ENCODE results near the gene LAMC1.

Gene LAMC1

GRCh38 chr1:183161391-183161790 lies 138.2 kb downstream of the LAMC1 start:
- Histone ChIP-seq H3K9ac (ENCODE audit: low read length) (no peak overlapping the region), H3K4me3 (ENCODE audit: low read length) (no peak overlapping the region), H3K36me3 (ENCODE audit: control insufficient read depth, insufficient read depth, low read length, severe bottlenecking) (no peaks in the 10 kb centered on the region), H3K4me1 (ENCODE audit: control insufficient read depth, insufficient read depth, low read length) (peaks cover 14% of the 10 kb centered on the region), H3K9me3 (ENCODE audit: control insufficient read depth, low read length) (no peaks in the 10 kb centered on the region), H3K27me3 (replicated peaks; ENCODE audit: control insufficient read depth, insufficient read depth, low read length) (no peaks in the 10 kb centered on the region)
- DNase-seq (ENCODE audit: low read depth): no peak

GRCh38 chr1:183163316-183163715 lies 140.1 kb downstream of the LAMC1 start:
- Histone ChIP-seq H3K9ac (ENCODE audit: low read length) (no peak overlapping the region), H3K4me3 (ENCODE audit: low read length) (no peak overlapping the region), H3K4me1 (ENCODE audit: control insufficient read depth, insufficient read depth, low read length) (peaks cover 14% of the 10 kb centered on the region), H3K36me3 (ENCODE audit: control insufficient read depth, insufficient read depth, low read length, severe bottlenecking) (no peaks in the 10 kb centered on the region), H3K27me3 (replicated peaks; ENCODE audit: control insufficient read depth, insufficient read depth, low read length) (no peaks in the 10 kb centered on the region), H3K9me3 (ENCODE audit: control insufficient read depth, low read length) (no peaks in the 10 kb centered on the region)
- peak; percentile 72 for DNase-seq (ENCODE audit: low read depth)

- peak; percentile 43 for DNase-seq (ENCODE audit: low read depth)
- H3K4me1 ChIP-seq (ENCODE audit: control insufficient read depth, insufficient read depth, low read length): peaks cover 14% of the 10 kb centered on the region
- H3K4me3 ChIP-seq (ENCODE audit: low read length): no peak overlapping the region
These were observed 141.1 kb downstream of the LAMC1 start for GRCh38 chr1:183164340-183164739.

GRCh38 chr1:183164963-183165362 lies 141.7 kb downstream of the LAMC1 start:
- H3K9me3 ChIP-seq (ENCODE audit: control insufficient read depth, low read length): no peaks in the 10 kb centered on the region
- H3K4me1 ChIP-seq (ENCODE audit: control insufficient read depth, insufficient read depth, low read length): peaks cover 14% of the 10 kb centered on the region
- H3K9ac ChIP-seq (ENCODE audit: low read length): no peak overlapping the region
- DNase-seq (ENCODE audit: low read depth): no peak
- no peaks in the 10 kb centered on the region for H3K36me3 ChIP-seq (ENCODE audit: control insufficient read depth, insufficient read depth, low read length, severe bottlenecking)
- H3K4me3 ChIP-seq (ENCODE audit: low read length): no peak overlapping the region
- no peaks in the 10 kb centered on the region for H3K27me3 ChIP-seq (replicated peaks; ENCODE audit: control insufficient read depth, insufficient read depth, low read length)

More at GRCh38 chr1:183164340-183164739, 141.1 kb downstream of the LAMC1 start:
- Histone ChIP-seq H3K36me3 (ENCODE audit: control insufficient read depth, insufficient read depth, low read length, severe bottlenecking) (no peaks in the 10 kb centered on the region), H3K9me3 (ENCODE audit: control insufficient read depth, low read length) (no peaks in the 10 kb centered on the region), H3K27me3 (replicated peaks; ENCODE audit: control insufficient read depth, insufficient read depth, low read length) (no peaks in the 10 kb centered on the region), H3K9ac (ENCODE audit: low read length) (no peak overlapping the region)

GRCh38 chr1:183165456-183165855 lies 142.2 kb downstream of the LAMC1 start:
- Histone ChIP-seq H3K9ac (ENCODE audit: low read length) (no peak overlapping the region), H3K4me3 (ENCODE audit: low read length) (no peak overlapping the region), H3K27me3 (replicated peaks; ENCODE audit: control insufficient read depth, insufficient read depth, low read length) (no peaks in the 10 kb centered on the region), H3K9me3 (ENCODE audit: control insufficient read depth, low read length) (no peaks in the 10 kb centered on the region), H3K4me1 (ENCODE audit: control insufficient read depth, insufficient read depth, low read length) (peaks cover 14% of the 10 kb centered on the region), H3K36me3 (ENCODE audit: control insufficient read depth, insufficient read depth, low read length, severe bottlenecking) (no peaks in the 10 kb centered on the region)
- no peak for DNase-seq (ENCODE audit: low read depth)

- no peak overlapping the region for H3K9ac ChIP-seq (ENCODE audit: low read length)
- no peaks in the 10 kb centered on the region for H3K36me3 ChIP-seq (ENCODE audit: control insufficient read depth, insufficient read depth, low read length, severe bottlenecking)
- H3K4me1 ChIP-seq (ENCODE audit: control insufficient read depth, insufficient read depth, low read length): peaks cover 14% of the 10 kb centered on the region
- H3K4me3 ChIP-seq (ENCODE audit: low read length): no peak overlapping the region
- H3K27me3 ChIP-seq (replicated peaks; ENCODE audit: control insufficient read depth, insufficient read depth, low read length): no peaks in the 10 kb centered on the region
- H3K9me3 ChIP-seq (ENCODE audit: control insufficient read depth, low read length): no peaks in the 10 kb centered on the region
- DNase-seq (ENCODE audit: low read depth): no peak
These were observed 143.2 kb downstream of the LAMC1 start for GRCh38 chr1:183166454-183166853.

- no peak overlapping the region for H3K9ac ChIP-seq (ENCODE audit: low read length)
- H3K36me3 ChIP-seq (ENCODE audit: control insufficient read depth, insufficient read depth, low read length, severe bottlenecking): no peaks in the 10 kb centered on the region
- no peaks in the 10 kb centered on the region for H3K27me3 ChIP-seq (replicated peaks; ENCODE audit: control insufficient read depth, insufficient read depth, low read length)
- H3K4me1 ChIP-seq (ENCODE audit: control insufficient read depth, insufficient read depth, low read length): peaks cover 14% of the 10 kb centered on the region
- H3K9me3 ChIP-seq (ENCODE audit: control insufficient read depth, low read length): no peaks in the 10 kb centered on the region
- H3K4me3 ChIP-seq (ENCODE audit: low read length): no peak overlapping the region
- no peak for DNase-seq (ENCODE audit: low read depth)
These were observed 144.5 kb downstream of the LAMC1 start for GRCh38 chr1:183167676-183168075.

GRCh38 chr1:183168308-183168707 lies 145.1 kb downstream of the LAMC1 start:
- peaks cover 8% of the 10 kb centered on the region for H3K4me1 ChIP-seq (ENCODE audit: control insufficient read depth, insufficient read depth, low read length)
- H3K9ac ChIP-seq (ENCODE audit: low read length): no peak overlapping the region
- H3K9me3 ChIP-seq (ENCODE audit: control insufficient read depth, low read length): no peaks in the 10 kb centered on the region
- no peaks in the 10 kb centered on the region for H3K36me3 ChIP-seq (ENCODE audit: control insufficient read depth, insufficient read depth, low read length, severe bottlenecking)
- H3K27me3 ChIP-seq (replicated peaks; ENCODE audit: control insufficient read depth, insufficient read depth, low read length): no peaks in the 10 kb centered on the region
- H3K4me3 ChIP-seq (ENCODE audit: low read length): no peak overlapping the region
- DNase-seq (ENCODE audit: low read depth): no peak

- DNase-seq (ENCODE audit: low read depth): no peak
- Histone ChIP-seq H3K4me1 (ENCODE audit: control insufficient read depth, insufficient read depth, low read length) (peaks cover 12% of the 10 kb centered on the region), H3K9ac (ENCODE audit: low read length) (no peak overlapping the region), H3K9me3 (ENCODE audit: control insufficient read depth, low read length) (no peaks in the 10 kb centered on the region), H3K36me3 (ENCODE audit: control insufficient read depth, insufficient read depth, low read length, severe bottlenecking) (no peaks in the 10 kb centered on the region), H3K4me3 (ENCODE audit: low read length) (no peak overlapping the region), H3K27me3 (replicated peaks; ENCODE audit: control insufficient read depth, insufficient read depth, low read length) (no peaks in the 10 kb centered on the region)
These were observed 150.6 kb downstream of the LAMC1 start for GRCh38 chr1:183173828-183174227.

- Histone ChIP-seq H3K9ac (ENCODE audit: low read length) (no peak overlapping the region), H3K36me3 (ENCODE audit: control insufficient read depth, insufficient read depth, low read length, severe bottlenecking) (no peaks in the 10 kb centered on the region), H3K27me3 (replicated peaks; ENCODE audit: control insufficient read depth, insufficient read depth, low read length) (no peaks in the 10 kb centered on the region), H3K9me3 (ENCODE audit: control insufficient read depth, low read length) (no peaks in the 10 kb centered on the region), H3K4me3 (ENCODE audit: low read length) (no peak overlapping the region), H3K4me1 (ENCODE audit: control insufficient read depth, insufficient read depth, low read length) (peaks cover 30% of the 10 kb centered on the region)
- DNase-seq (ENCODE audit: low read depth): no peak
These were observed 152.4 kb downstream of the LAMC1 start for GRCh38 chr1:183175631-183176030.

GRCh38 chr1:183178545-183178944 lies 155.3 kb downstream of the LAMC1 start:
- H3K4me1 ChIP-seq (ENCODE audit: control insufficient read depth, insufficient read depth, low read length): peaks cover 41% of the 10 kb centered on the region
- no peaks in the 10 kb centered on the region for H3K9me3 ChIP-seq (ENCODE audit: control insufficient read depth, low read length)
- DNase-seq (ENCODE audit: low read depth): peak; percentile 39
- H3K9ac ChIP-seq (ENCODE audit: low read length): peak overlapping the region; percentile 13
- H3K36me3 ChIP-seq (ENCODE audit: control insufficient read depth, insufficient read depth, low read length, severe bottlenecking): no peaks in the 10 kb centered on the region
- no peak overlapping the region for H3K4me3 ChIP-seq (ENCODE audit: low read length)
- H3K27me3 ChIP-seq (replicated peaks; ENCODE audit: control insufficient read depth, insufficient read depth, low read length): no peaks in the 10 kb centered on the region

GRCh38 chr1:183179033-183179432 lies 155.8 kb downstream of the LAMC1 start:
- no peak overlapping the region for H3K4me3 ChIP-seq (ENCODE audit: low read length)
- no peak for DNase-seq (ENCODE audit: low read depth)
- H3K9me3 ChIP-seq (ENCODE audit: control insufficient read depth, low read length): no peaks in the 10 kb centered on the region
- H3K4me1 ChIP-seq (ENCODE audit: control insufficient read depth, insufficient read depth, low read length): peaks cover 41% of the 10 kb centered on the region
- no peaks in the 10 kb centered on the region for H3K27me3 ChIP-seq (replicated peaks; ENCODE audit: control insufficient read depth, insufficient read depth, low read length)
- no peaks in the 10 kb centered on the region for H3K36me3 ChIP-seq (ENCODE audit: control insufficient read depth, insufficient read depth, low read length, severe bottlenecking)
- H3K9ac ChIP-seq (ENCODE audit: low read length): no peak overlapping the region
